HL-60 (cell line): Measurements from ENCODE around the gene MYO1E.

Source experiments
- GABPA ChIP-seq: IDR thresholded peaks from 2 replicates; pipeline ENCODE4 v1.6.1; 2012; ENCODE audit warnings: low read depth
- POLR2AphosphoS5 ChIP-seq: IDR thresholded peaks from 2 replicates; pipeline ENCODE4 v1.6.1; 2012; ENCODE audit warnings: low read depth
- TF ChIP-seq, protein P1 (sequence below): IDR thresholded peaks from one replicate; pipeline ENCODE4 v1.5.1; 2011; ENCODE audit warnings: low read length, control low read depth, inconsistent platforms; ENCODE audit not compliant: insufficient read depth

- TF ChIP-seq, protein P1, sequence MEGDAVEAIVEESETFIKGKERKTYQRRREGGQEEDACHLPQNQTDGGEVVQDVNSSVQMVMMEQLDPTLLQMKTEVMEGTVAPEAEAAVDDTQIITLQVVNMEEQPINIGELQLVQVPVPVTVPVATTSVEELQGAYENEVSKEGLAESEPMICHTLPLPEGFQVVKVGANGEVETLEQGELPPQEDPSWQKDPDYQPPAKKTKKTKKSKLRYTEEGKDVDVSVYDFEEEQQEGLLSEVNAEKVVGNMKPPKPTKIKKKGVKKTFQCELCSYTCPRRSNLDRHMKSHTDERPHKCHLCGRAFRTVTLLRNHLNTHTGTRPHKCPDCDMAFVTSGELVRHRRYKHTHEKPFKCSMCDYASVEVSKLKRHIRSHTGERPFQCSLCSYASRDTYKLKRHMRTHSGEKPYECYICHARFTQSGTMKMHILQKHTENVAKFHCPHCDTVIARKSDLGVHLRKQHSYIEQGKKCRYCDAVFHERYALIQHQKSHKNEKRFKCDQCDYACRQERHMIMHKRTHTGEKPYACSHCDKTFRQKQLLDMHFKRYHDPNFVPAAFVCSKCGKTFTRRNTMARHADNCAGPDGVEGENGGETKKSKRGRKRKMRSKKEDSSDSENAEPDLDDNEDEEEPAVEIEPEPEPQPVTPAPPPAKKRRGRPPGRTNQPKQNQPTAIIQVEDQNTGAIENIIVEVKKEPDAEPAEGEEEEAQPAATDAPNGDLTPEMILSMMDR = no peak
- no peak for TF ChIP-seq POLR2AphosphoS5
- TF ChIP-seq GABPA = no peak
These were observed 195.4 kb downstream of the MYO1E start for GRCh38 chr15:59177317-59177660.
